Thyroid gland (tissue), 4 donors: ENCODE results near the gene EHD4.

Experiments
- POLR2A ChIP-seq, 2 donors: fragments of 450-650 bp; IDR thresholded peaks; one replicate each; pipeline ENCODE4 v1.6.1; 2017; ENCODE audit warnings: antibody characterized with exemption in 2 of 2, mild to moderate bottlenecking in 2 of 2, moderate library complexity in 1 of 2
- TF ChIP-seq, protein P1 (sequence below), 6 experiments: fragments of 200-600 bp in 3 of 6; fragments of 450-650 bp in 3 of 6; sonication (generic) in 3 of 6; IDR thresholded peaks; one replicate each; pipeline ENCODE4 v1.5.1; 2016 to 2019; ENCODE audit warnings: antibody characterized with exemption in 6 of 6, mild to moderate bottlenecking in 2 of 6, inconsistent platforms in 1 of 6, moderate library complexity in 1 of 6

DNA sequence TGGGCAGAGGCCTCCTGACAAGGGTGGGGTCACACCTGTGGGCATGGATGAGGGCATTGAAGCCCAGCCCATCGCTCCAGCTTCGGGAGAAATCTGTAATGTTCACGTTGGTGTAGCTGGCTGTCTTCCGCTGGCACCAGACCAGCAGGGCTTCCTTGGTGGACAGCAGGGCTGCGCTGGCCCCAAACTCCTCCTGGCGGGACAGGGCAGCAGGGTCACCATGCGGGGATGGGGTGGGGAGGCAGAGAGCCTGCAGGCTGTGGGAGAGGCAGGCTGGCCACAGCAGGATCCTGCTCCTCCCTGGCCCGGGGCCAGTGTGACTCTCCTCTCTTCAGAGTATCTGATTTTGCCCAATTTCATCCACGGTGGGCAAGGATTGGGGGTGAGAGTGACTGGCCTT lies 84.5 kb downstream of the EHD4 start:
- no peak for TF ChIP-seq POLR2A (IDR thresholded peaks at IDR 0.05)
- TF ChIP-seq, protein P1, sequence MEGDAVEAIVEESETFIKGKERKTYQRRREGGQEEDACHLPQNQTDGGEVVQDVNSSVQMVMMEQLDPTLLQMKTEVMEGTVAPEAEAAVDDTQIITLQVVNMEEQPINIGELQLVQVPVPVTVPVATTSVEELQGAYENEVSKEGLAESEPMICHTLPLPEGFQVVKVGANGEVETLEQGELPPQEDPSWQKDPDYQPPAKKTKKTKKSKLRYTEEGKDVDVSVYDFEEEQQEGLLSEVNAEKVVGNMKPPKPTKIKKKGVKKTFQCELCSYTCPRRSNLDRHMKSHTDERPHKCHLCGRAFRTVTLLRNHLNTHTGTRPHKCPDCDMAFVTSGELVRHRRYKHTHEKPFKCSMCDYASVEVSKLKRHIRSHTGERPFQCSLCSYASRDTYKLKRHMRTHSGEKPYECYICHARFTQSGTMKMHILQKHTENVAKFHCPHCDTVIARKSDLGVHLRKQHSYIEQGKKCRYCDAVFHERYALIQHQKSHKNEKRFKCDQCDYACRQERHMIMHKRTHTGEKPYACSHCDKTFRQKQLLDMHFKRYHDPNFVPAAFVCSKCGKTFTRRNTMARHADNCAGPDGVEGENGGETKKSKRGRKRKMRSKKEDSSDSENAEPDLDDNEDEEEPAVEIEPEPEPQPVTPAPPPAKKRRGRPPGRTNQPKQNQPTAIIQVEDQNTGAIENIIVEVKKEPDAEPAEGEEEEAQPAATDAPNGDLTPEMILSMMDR (IDR thresholded peaks at IDR 0.05): no peak
